ELF-1 (cell line): ENCODE measurements around the gene MOGAT2.
A peak's percentile ranks its signal among the peaks of the same experiment; 100 is the strongest.
"Not testable (repeated sequence)": the region's sequence is repeated elsewhere in the genome, so short reads cannot be mapped to it uniquely, and the experiment has no call there.

Experiments
- DNase-seq: peaks from one replicate; pipeline ENCODE4 v3.0.0-alpha.2; 2016; ENCODE audit warnings: low read depth, low spot score

The MOGAT2 gene

DNA sequence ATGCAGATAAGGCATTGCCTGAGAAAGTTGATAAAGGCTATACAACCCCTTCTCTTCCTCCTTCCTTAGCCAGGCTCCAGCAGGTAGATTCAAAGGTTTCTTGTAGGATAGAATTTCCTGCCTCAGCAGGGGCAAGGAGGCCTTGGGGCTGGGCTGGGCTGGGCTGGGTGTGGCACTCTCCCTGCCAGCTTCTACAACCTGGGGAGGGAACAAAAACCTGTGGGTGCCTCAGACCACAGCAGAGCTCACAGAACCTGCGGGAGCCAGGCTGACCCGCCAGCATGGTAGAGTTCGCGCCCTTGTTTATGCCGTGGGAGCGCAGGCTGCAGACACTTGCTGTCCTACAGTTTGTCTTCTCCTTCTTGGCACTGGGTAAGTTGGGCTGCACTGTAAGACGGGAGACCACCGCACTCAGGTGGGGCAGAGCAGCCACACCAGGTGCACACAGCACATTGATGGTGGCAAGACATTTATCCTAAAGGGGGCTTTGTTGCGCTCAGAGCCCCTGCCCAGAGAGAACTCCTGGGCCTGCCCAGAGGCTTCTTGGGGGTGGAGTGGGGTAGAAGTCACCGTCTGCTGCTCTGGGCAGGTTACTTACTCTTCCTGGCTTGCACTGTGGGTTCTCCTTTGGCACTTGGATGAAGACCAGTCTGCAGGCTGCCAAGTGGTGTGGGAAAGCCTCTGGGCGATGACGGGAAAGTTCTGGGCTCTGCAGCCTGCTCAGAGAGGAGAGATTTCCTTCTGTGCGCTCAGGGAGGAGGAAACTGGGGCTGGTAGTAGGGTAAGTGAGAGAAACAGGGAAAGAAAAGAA lies at the start of gene MOGAT2:
TSS of gene MOGAT2 (plus strand) at position 231 of the 811 bp plus-strand sequence. CDS start at position 282, 51 bp downstream.
- no peak for DNase-seq

- DNase-seq, result peak; percentile 66
Measured at GRCh38 chr11:75668451-75669297, 49.0 kb upstream of the MOGAT2 start, which contains the start of gene MAP6. MAP6 (minus strand) TSS chr11:75669038; CDS start chr11:75668369, 669 bp downstream.

DNA sequence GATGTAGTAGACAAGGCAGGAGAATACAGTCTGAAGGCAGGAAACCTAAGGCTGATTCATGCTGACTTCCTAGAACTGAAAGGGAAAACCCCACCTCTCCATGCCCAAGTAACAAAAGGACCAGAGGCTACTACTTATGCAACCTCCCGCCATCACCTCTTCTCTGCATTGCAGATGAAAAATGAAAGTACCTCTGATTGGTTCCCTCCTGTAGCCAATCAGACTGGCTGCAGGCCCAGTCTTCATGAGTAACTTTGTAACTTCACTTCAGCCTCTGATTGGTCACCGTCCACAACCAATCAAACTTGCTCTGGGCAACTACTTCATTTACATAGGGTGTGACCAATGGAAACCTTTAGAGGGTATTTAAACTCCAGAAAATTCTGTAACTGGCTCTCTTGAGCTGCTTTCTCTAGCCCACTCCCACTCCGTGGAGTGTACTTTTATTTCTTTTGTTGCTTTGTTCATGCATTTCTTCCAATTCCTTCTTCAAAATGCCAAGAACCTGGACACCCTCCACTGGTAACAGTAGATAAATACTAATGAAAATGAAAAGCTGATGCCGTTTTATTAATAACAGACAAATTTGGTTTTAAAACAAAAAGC lies 43.6 kb upstream of the MOGAT2 start:
- no peak for DNase-seq

GRCh38 chr11:75677275-75677674 lies 40.4 kb upstream of the MOGAT2 start:
- no peak for DNase-seq

DNA sequence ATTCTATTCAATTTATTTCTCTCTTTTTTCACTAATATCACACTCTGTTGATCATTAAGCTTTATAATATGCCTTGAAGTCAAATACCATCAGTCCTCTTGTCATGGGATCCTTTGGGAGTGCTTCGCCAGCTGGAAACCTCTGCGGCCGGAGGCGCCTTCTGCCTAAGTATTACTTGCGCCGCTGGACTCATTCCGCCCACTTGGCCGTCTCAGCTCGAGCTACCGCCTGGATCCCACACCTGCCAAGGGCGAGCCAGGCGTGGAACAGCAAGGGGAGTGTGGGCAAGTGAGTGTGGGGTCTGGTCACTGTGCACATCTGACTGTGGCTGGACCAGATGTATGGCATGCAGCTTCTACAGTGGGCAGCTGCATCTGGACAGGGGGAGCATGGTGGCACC lies 39.7 kb upstream of the MOGAT2 start:
- no peak for DNase-seq

GRCh38 chr11:75678620-75679259 lies 38.9 kb upstream of the MOGAT2 start:
- no peak for DNase-seq

DNA sequence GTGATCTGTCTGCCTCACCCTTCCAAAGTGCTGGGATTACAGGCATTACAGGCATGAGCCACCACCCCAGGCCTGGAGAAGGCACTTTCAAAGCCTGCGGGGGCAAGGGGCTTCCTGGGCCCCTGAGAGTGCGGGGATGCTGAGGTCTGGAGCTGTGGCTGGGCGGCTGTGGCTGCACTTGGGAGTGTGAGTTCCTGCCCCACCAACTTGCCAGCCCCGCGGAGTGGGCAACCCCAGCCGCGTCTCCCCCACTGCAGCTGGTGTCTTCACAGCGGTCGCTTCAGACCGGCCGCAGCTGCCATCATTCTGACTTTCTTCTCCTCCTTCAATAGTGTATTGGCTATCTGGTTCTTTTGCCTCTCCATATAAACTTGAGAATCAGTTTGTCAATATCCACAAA lies 38.1 kb upstream of the MOGAT2 start:
- no peak for DNase-seq

GRCh38 chr11:75683856-75684255 lies 33.8 kb upstream of the MOGAT2 start:
- DNase-seq, result not testable (repeated sequence)

GRCh38 chr11:75689863-75690609 lies 27.6 kb upstream of the MOGAT2 start:
- no peak for DNase-seq

- no peak for DNase-seq
Measured at GRCh38 chr11:75691804-75692203, 25.8 kb upstream of the MOGAT2 start.

GRCh38 chr11:75697906-75698581 lies 19.6 kb upstream of the MOGAT2 start:
- no peak for DNase-seq

DNA sequence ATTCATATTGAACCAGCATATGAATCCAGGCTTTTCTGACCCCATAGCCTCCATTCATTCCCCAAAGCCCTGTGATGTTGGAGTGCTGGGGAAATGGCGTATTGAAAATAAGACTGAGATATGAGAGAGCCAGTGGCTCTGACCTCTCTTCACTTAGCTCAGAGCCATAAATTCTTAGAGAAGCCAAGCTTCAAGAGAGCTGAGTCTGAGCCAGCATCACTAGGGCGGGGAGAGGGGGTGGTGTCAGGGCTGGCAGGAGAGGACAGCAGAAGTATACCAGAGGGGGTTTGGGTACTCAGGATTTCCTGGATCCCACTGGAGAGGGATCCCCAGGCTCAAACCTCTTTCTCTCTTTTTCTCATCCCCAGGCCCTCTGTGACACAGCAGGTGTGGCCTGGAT lies 16.7 kb upstream of the MOGAT2 start:
- no peak for DNase-seq

DNA sequence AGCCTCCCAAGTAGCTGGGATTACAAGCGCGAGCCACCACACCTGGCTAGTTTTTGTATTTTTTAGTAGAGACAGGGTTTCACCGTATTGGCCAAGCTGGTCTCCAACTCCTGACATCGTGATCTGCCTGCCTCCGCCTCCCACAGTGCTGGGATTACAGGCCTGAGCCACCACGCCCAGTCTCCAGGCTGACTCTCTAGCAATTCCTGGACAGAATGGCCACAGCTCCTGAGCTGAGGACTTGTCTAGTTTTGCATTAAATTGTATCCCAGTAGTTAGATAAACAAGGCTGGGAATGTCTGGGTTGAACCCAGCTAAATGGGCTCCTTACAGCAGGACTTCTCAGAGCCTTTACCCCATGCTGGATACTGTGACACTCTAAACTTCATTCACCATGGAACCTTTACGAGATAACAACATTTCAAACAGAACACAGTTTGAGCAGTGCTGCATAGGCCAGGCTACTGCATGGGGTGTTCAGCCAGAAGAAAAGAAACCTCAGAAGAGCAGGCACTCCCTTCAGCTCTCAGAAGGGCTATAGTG lies 13.9 kb upstream of the MOGAT2 start:
- no peak for DNase-seq

DNA sequence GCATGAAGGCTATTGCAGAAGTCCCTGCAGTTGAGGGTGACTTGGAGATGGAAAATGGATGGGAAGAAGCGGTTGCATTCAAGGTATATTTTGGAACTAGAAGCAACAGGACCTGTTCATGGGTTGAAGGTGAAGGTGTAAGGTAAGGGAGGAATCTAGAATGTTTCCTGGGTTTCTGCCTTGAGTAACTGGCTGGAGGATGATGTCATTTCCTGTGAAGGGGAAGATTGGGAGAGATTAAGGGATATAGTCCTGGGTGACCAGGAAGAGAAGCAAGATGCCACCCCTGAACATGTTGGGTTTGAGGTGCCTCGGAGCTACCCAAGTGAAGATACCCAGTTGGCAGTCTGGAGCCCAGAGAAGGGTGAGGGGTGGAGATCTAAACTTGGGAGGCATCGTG lies 12.1 kb upstream of the MOGAT2 start:
- no peak for DNase-seq

DNA sequence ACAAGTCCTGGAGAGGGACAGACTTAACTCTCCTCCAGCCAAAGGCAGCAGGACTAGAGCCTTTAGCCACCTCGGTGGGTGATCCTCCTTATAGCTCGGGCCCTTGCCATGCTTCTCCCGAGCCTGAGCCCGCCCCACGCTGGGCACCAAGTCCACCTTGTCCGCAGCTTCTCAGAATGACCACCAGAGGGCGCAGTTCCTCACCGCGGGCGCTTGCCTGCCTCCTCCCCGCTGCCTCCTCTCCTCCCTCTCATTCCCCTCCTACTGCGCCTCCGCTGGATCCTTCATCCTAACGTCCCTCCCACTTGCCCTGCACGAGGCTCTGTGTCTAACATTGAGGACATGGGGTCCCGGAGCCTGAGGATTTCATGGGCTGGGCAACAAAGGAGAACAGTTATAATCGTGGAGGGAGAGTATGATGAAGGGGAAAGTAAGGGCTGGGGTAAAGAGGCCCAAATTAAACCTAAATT lies 11.3 kb upstream of the MOGAT2 start:
- peak; percentile 86 for DNase-seq

DNA sequence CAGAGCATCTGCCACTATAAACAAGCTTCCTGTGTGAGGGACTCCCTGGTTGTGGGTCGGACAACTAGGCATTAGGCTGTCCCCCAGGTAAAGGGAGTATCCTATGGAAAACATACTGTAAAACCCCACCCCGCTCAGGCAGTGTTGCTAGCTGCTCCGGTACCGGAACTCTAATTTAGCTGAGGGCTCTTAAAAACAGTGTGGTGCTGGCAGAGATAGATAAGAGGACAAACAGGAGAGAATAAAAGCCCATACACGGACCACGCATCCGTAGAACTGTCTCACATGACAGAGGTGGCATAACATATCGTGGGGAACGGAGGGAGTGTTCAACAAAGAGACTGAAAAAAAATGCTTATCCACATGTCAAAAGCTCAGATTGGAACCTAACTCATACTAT lies 3.4 kb upstream of the MOGAT2 start:
- no peak for DNase-seq

DNA sequence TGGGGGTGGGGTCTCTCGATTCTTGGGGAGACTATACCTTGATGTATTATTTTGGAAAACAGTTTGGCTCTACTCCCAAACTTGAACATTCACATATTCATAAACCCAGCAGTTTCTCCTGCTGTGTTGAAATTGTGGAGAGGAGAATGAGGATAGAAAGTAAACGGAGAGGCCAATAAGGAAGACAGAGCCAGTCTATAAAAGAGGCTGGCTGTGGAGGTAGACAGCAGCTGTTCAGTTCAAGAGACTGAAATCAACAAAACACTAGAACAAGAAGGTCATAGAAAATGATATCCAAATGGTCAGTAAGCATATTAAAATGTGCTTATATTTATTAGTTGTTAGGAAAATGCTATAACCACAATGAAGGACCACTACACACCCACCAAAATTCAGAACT lies 1.9 kb upstream of the MOGAT2 start:
- no peak for DNase-seq

- DNase-seq, result no peak
Measured at GRCh38 chr11:75716659-75717058, 979 bp upstream of the MOGAT2 start.

GRCh38 chr11:75718419-75719339 lies 1.0 kb downstream of the MOGAT2 start:
- no peak for DNase-seq
